Liver (tissue), 9 donors: ENCODE results near the gene CLMN. TPM values are rescaled to one million over a fixed set of nuclear protein-coding genes. Genes with fewer than 3 reads are reported as not detected.

Experiments
- DNase-seq: peaks from one replicate; pipeline ENCODE4 v3.0.0-alpha.2; 2017; ENCODE audit warnings: low spot score
- H3K27ac ChIP-seq, 2 donors: one replicate each; pipeline ENCODE4 v1.7.0; 2013; ENCODE audit warnings: inconsistent platforms in 2 of 2, low read length in 2 of 2, control low read depth in 1 of 2, low read depth in 1 of 2, mild to moderate bottlenecking in 1 of 2
- H3K27me3 ChIP-seq, 4 donors: one replicate each; pipeline versions ENCODE4 v1.6.1 to v1.7.0; 2013; ENCODE audit warnings: low read length in 3 of 4, inconsistent platforms in 1 of 4, mild to moderate bottlenecking in 1 of 4, moderate library complexity in 1 of 4; ENCODE audit not compliant: control insufficient read depth in 4 of 4, insufficient read depth in 4 of 4
- H3K36me3 ChIP-seq, 4 donors: one replicate each; pipeline versions ENCODE4 v1.6.1 to v1.7.0; 2013; ENCODE audit warnings: low read length in 3 of 4, mild to moderate bottlenecking in 3 of 4, low read depth in 1 of 4, moderate library complexity in 1 of 4; ENCODE audit not compliant: control insufficient read depth in 4 of 4, insufficient read depth in 3 of 4
- H3K4me1 ChIP-seq, 4 donors: one replicate each; pipeline versions ENCODE4 v1.6.1 to v1.7.0; 2013; ENCODE audit warnings: low read length in 3 of 4, mild to moderate bottlenecking in 3 of 4, moderate library complexity in 1 of 4; ENCODE audit not compliant: control insufficient read depth in 4 of 4, insufficient read depth in 4 of 4
- H3K4me3 ChIP-seq, 3 donors: one replicate each; pipeline versions ENCODE4 v1.6.1 to v1.7.0; 2013; ENCODE audit warnings: low read length in 3 of 3, control low read depth in 1 of 3, low read depth in 1 of 3, mild to moderate bottlenecking in 1 of 3
- H3K9ac ChIP-seq, 2 donors: one replicate each; pipeline ENCODE4 v1.7.0; 2013; ENCODE audit warnings: low read length in 2 of 2, mild to moderate bottlenecking in 2 of 2, moderate library complexity in 2 of 2, control low read depth in 1 of 2, low read depth in 1 of 2
- H3K9me3 ChIP-seq, 4 donors: one replicate each; pipeline versions ENCODE4 v1.6.1 to v1.7.0; 2013; ENCODE audit warnings: low read length in 3 of 4; ENCODE audit not compliant: control insufficient read depth in 4 of 4
- ATF3 ChIP-seq: IDR thresholded peaks from 2 replicates; pipeline ENCODE4 v1.6.1; 2016; ENCODE audit warnings: antibody characterized with exemption
- CTCF ChIP-seq: fragments of 150-350 bp; IDR thresholded peaks from 2 replicates; pipeline ENCODE4 v1.5.1; 2017; ENCODE audit warnings: improper control_type of control experiment, low read depth, low read length; ENCODE audit not compliant: missing input control
- EGR1 ChIP-seq, 2 donors: IDR thresholded peaks; 2 replicates each; pipeline ENCODE4 v1.6.1; 2016 to 2018; ENCODE audit warnings: antibody characterized with exemption in 2 of 2, low read depth in 2 of 2
- FOXA1 ChIP-seq: IDR thresholded peaks from 2 replicates; pipeline ENCODE4 v1.6.1; 2016; ENCODE audit warnings: antibody characterized with exemption
- FOXA2 ChIP-seq: IDR thresholded peaks from 2 replicates; pipeline ENCODE4 v1.6.1; 2016; ENCODE audit warnings: antibody characterized with exemption
- GABPA ChIP-seq, 2 donors: IDR thresholded peaks in 1 of 2; conservative IDR thresholded peaks in 1 of 2; 2 replicates each; pipeline ENCODE4 v1.6.1; 2016; ENCODE audit warnings: antibody characterized with exemption in 2 of 2, mild to moderate bottlenecking in 1 of 2, moderate library complexity in 1 of 2
- HNF4A ChIP-seq, 2 donors: conservative IDR thresholded peaks; 2 replicates each; pipeline ENCODE4 v1.6.1; 2016; ENCODE audit warnings: antibody characterized with exemption in 2 of 2, mild to moderate bottlenecking in 2 of 2
- HNF4G ChIP-seq: IDR thresholded peaks from 2 replicates; pipeline ENCODE4 v1.6.1; 2016; ENCODE audit warnings: antibody characterized with exemption
- JUND ChIP-seq, 2 donors: IDR thresholded peaks; 2 replicates each; pipeline ENCODE4 v1.6.1; 2016; ENCODE audit warnings: antibody characterized with exemption in 2 of 2
- MAX ChIP-seq: IDR thresholded peaks from 2 replicates; pipeline ENCODE4 v1.6.1; 2016; ENCODE audit warnings: antibody characterized with exemption
- NR2F2 ChIP-seq: IDR thresholded peaks from 2 replicates; pipeline ENCODE4 v1.6.1; 2016; ENCODE audit warnings: antibody characterized with exemption
- RAD21 ChIP-seq, 2 donors: IDR thresholded peaks; 2 replicates each; pipeline ENCODE4 v1.6.1; 2016; ENCODE audit warnings: antibody characterized with exemption in 2 of 2, mild to moderate bottlenecking in 2 of 2
- RXRA ChIP-seq, 2 donors: IDR thresholded peaks; 2 replicates each; pipeline ENCODE4 v1.6.1; 2017 to 2018; ENCODE audit warnings: antibody characterized with exemption in 2 of 2, mild to moderate bottlenecking in 1 of 2
- SP1 ChIP-seq: IDR thresholded peaks from 2 replicates; pipeline ENCODE4 v1.6.1; 2018; ENCODE audit warnings: antibody characterized with exemption, mild to moderate bottlenecking
- TAF1 ChIP-seq: conservative IDR thresholded peaks from 2 replicates; pipeline ENCODE4 v1.6.1; 2016; ENCODE audit warnings: antibody characterized with exemption, mild to moderate bottlenecking
- YY1 ChIP-seq: IDR thresholded peaks from 2 replicates; pipeline ENCODE4 v1.6.1; 2016; ENCODE audit warnings: antibody characterized with exemption, mild to moderate bottlenecking
- ZBTB33 ChIP-seq: IDR thresholded peaks from 2 replicates; pipeline ENCODE4 v1.6.1; 2016; ENCODE audit warnings: antibody characterized with exemption
- WGBS: extraction: QIAGEN DNeasy Blood & Tissue Kit; methylation state at CpG from one replicate; pipeline ENCODE4 v1.1.7; 2013; 5-methylcytosine and 5-hydroxymethylcytosine counted together
- polyA plus RNA-seq, 2 donors: library from polyadenylated mRNA; stranded (reverse) in 1 of 2; unstranded in 1 of 2; fragments of 200-250 nt in 1 of 2; fragments of >200 nt in 1 of 2; fragmentation: Nextera tagmentation in 1 of 2; extraction: Ambion mirVana in 1 of 2; gene quantifications; one replicate each; pipeline versions ENCODE4 v1.2.1 to v1.2.3, GENCODE V29; 2013 to 2015
- total RNA-seq, 2 donors: library from RNA; depleted of rRNA; stranded (reverse); fragments of >200 nt; gene quantifications; one replicate each; pipeline ENCODE4 v1.2.3, GENCODE V29; 2014
- TF ChIP-seq, protein P1 (sequence below): IDR thresholded peaks from 2 replicates; pipeline ENCODE4 v1.6.1; 2016; ENCODE audit warnings: antibody characterized with exemption, mild to moderate bottlenecking
- donor health status: healthy.
- donor health status: healthy.
- donor health status: healthy.
- donor health status: healthy.
- donor health status: healthy.

Gene CLMN
- total and polyA plus RNA-seq, 4 donors: 6.0 to 41.1 (median 24.1) TPM

- WGBS: 83% methylated on average over 11 of the region's 11 CpGs
- Histone ChIP-seq H3K4me3 (no peak overlapping the region), H3K4me1 (peaks cover 0 to 12% (median 9%) of the 10 kb centered on the region in 4 donors), H3K27ac (no peak overlapping the region), H3K9me3 (no peaks in the 10 kb centered on the region), H3K9ac (no peak overlapping the region), H3K27me3 (no peaks in the 10 kb centered on the region), H3K36me3 (no peaks in the 10 kb centered on the region)
- DNase-seq: no peak
- TF ChIP-seq ZBTB33 (no peak), HNF4G (no peak), MAX (no peak), ATF3 (no peak), HNF4A (conservative IDR thresholded peaks at IDR 0.05) (no peak), FOXA2 (no peak), SP1 (no peak), YY1 (no peak), RAD21 (IDR thresholded peaks at IDR 0.05) (no peak), NR2F2 (no peak), CTCF (no peak), RXRA (IDR thresholded peaks at IDR 0.05) (no peak), TAF1 (no peak), EGR1 (IDR thresholded peaks at IDR 0.05; ENCODE audit: low read depth in 2 of 2) (no peak), FOXA1 (no peak), GABPA (IDR thresholded peaks at IDR 0.05 in 1 of 2, conservative IDR thresholded peaks at IDR 0.05 in 1 of 2) (no peak), JUND (IDR thresholded peaks at IDR 0.05) (no peak)
- TF ChIP-seq, protein P1, sequence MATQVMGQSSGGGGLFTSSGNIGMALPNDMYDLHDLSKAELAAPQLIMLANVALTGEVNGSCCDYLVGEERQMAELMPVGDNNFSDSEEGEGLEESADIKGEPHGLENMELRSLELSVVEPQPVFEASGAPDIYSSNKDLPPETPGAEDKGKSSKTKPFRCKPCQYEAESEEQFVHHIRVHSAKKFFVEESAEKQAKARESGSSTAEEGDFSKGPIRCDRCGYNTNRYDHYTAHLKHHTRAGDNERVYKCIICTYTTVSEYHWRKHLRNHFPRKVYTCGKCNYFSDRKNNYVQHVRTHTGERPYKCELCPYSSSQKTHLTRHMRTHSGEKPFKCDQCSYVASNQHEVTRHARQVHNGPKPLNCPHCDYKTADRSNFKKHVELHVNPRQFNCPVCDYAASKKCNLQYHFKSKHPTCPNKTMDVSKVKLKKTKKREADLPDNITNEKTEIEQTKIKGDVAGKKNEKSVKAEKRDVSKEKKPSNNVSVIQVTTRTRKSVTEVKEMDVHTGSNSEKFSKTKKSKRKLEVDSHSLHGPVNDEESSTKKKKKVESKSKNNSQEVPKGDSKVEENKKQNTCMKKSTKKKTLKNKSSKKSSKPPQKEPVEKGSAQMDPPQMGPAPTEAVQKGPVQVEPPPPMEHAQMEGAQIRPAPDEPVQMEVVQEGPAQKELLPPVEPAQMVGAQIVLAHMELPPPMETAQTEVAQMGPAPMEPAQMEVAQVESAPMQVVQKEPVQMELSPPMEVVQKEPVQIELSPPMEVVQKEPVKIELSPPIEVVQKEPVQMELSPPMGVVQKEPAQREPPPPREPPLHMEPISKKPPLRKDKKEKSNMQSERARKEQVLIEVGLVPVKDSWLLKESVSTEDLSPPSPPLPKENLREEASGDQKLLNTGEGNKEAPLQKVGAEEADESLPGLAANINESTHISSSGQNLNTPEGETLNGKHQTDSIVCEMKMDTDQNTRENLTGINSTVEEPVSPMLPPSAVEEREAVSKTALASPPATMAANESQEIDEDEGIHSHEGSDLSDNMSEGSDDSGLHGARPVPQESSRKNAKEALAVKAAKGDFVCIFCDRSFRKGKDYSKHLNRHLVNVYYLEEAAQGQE: no peak
These were observed 43.8 kb upstream of the CLMN start for GRCh38 chr14:95363468-95363954.
